Astrocyte (in vitro differentiated cells and primary cell): ENCODE measurements around the gene BANF2. TPM values are rescaled to one million over a fixed set of nuclear protein-coding genes. Genes with fewer than 3 reads are reported as not detected.

Experiments used
- DNase-seq: peaks from one replicate; pipeline ENCODE4 v3.0.0-alpha.2; 2010; ENCODE audit warnings: low read depth
- FAIRE-seq: peaks from 2 replicates; lab custom pipeline; 2011; peaks lifted over from hg19 to GRCh38; lab: Jason Lieb, UNC
- H2AFZ ChIP-seq: 2 replicates; pipeline ENCODE4 v1.6.0; 2012; ENCODE audit warnings: low read depth, low read length, inconsistent platforms
- H3K27ac ChIP-seq: 2 replicates; pipeline ENCODE4 v1.5.1; 2011; ENCODE audit warnings: low read depth, low read length, inconsistent platforms
- H3K27me3 ChIP-seq: 2 replicates; pipeline ENCODE4 v1.6.0; 2011; ENCODE audit warnings: low read length, inconsistent platforms; ENCODE audit not compliant: insufficient read depth
- H3K36me3 ChIP-seq: 2 replicates; pipeline ENCODE4 v1.5.1; 2011; ENCODE audit warnings: low read length, inconsistent platforms; ENCODE audit not compliant: insufficient read depth
- H3K4me1 ChIP-seq: 2 replicates; pipeline ENCODE4 v1.5.1; 2011; ENCODE audit warnings: low read length, inconsistent platforms; ENCODE audit not compliant: insufficient read depth
- H3K4me2 ChIP-seq: 2 replicates; pipeline ENCODE4 v1.6.0; 2012; ENCODE audit warnings: low read length, inconsistent platforms
- H3K4me3 ChIP-seq: 2 replicates; pipeline ENCODE4 v1.5.1; 2011; ENCODE audit warnings: low read depth, mild to moderate bottlenecking, low read length, inconsistent platforms; ENCODE audit not compliant: insufficient read depth
- H3K79me2 ChIP-seq: 2 replicates; pipeline ENCODE4 v1.6.0; 2012; ENCODE audit warnings: mild to moderate bottlenecking, low read length, inconsistent platforms; ENCODE audit not compliant: insufficient read depth
- H3K9ac ChIP-seq: 2 replicates; pipeline ENCODE4 v1.6.0; 2012; ENCODE audit warnings: mild to moderate bottlenecking, low read length, inconsistent platforms
- H3K9me3 ChIP-seq: 2 replicates; pipeline ENCODE4 v1.5.1; 2012; ENCODE audit warnings: low read depth, mild to moderate bottlenecking, low read length, inconsistent platforms; ENCODE audit not compliant: insufficient read depth
- H4K20me1 ChIP-seq: 2 replicates; pipeline ENCODE4 v1.6.0; 2012; ENCODE audit warnings: low read length, inconsistent platforms; ENCODE audit not compliant: insufficient read depth
- H3K27ac Mint-ChIP-seq: one replicate; pipeline ENCODE4 v1.8.0; 2021; ENCODE audit warnings: mild to moderate bottlenecking, mixed read lengths; ENCODE audit not compliant: unreplicated experiment
- H3K27me3 Mint-ChIP-seq: one replicate; pipeline ENCODE4 v1.8.0; 2021; ENCODE audit warnings: low read depth, mixed read lengths; ENCODE audit not compliant: unreplicated experiment
- H3K36me3 Mint-ChIP-seq: one replicate; pipeline ENCODE4 v1.8.0; 2021; ENCODE audit warnings: low read depth, mixed read lengths; ENCODE audit not compliant: unreplicated experiment
- H3K4me1 Mint-ChIP-seq: one replicate; pipeline ENCODE4 v1.8.0; 2021; ENCODE audit warnings: low read depth, mixed read lengths; ENCODE audit not compliant: unreplicated experiment
- H3K4me3 Mint-ChIP-seq: one replicate; pipeline ENCODE4 v1.8.0; 2021; ENCODE audit warnings: mild to moderate bottlenecking, moderate library complexity, mixed read lengths; ENCODE audit not compliant: unreplicated experiment
- H3K9me3 Mint-ChIP-seq: one replicate; pipeline ENCODE4 v1.8.0; 2021; ENCODE audit warnings: mild to moderate bottlenecking, mixed read lengths; ENCODE audit not compliant: unreplicated experiment
- CTCF ChIP-seq: IDR thresholded peaks from 2 replicates; pipeline ENCODE4 v1.5.1; 2011; ENCODE audit warnings: low read depth, mild to moderate bottlenecking, inconsistent platforms, low read length, moderate library complexity; ENCODE audit not compliant: insufficient read depth
- EZH2 ChIP-seq: IDR thresholded peaks from 2 replicates; pipeline ENCODE4 v1.6.1; 2012; ENCODE audit warnings: mild to moderate bottlenecking, low read length, inconsistent platforms; ENCODE audit not compliant: insufficient read depth
- total RNA-seq: library from RNA; stranded (reverse); gene quantifications from 2 replicates; pipeline ENCODE4 v1.2.1, GENCODE V29; 2021

BANF2 gene
- total RNA-seq, 1 donor from 2014 or later, result not detected

GRCh38 chr20:17722493-17723300, 22.9 kb downstream of the BANF2 start:
- Histone ChIP-seq H3K4me2 (no peak overlapping the region), H4K20me1 (no peaks in the 10 kb centered on the region), H3K79me2 (no peaks in the 10 kb centered on the region), H3K27ac (no peak overlapping the region), H3K36me3 (no peaks in the 10 kb centered on the region), H3K4me3 (no peak overlapping the region), H2AFZ (no peak overlapping the region), H3K27me3 (no peaks in the 10 kb centered on the region), H3K9ac (no peak overlapping the region), H3K4me1 (no peaks in the 10 kb centered on the region), H3K9me3 (no peaks in the 10 kb centered on the region)
- Mint-ChIP-seq H3K36me3 (no peaks in the 10 kb centered on the region), H3K27me3 (peaks cover 17% of the 10 kb centered on the region), H3K4me3 (no peak overlapping the region), H3K4me1 (peaks cover 4% of the 10 kb centered on the region), H3K9me3 (peaks cover 4% of the 10 kb centered on the region), H3K27ac (no peak overlapping the region)
- FAIRE-seq (no peak), DNase-seq (no peak)
- TF ChIP-seq CTCF, result no peak
- TF ChIP-seq EZH2, result no peak

- Histone ChIP-seq H3K9me3 (no peaks in the 10 kb centered on the region), H2AFZ (no peak overlapping the region), H3K27ac (no peak overlapping the region), H3K4me2 (no peak overlapping the region), H3K79me2 (no peaks in the 10 kb centered on the region), H3K4me3 (no peak overlapping the region), H3K9ac (no peak overlapping the region), H3K36me3 (no peaks in the 10 kb centered on the region), H4K20me1 (no peaks in the 10 kb centered on the region), H3K4me1 (no peaks in the 10 kb centered on the region), H3K27me3 (no peaks in the 10 kb centered on the region)
- no peak for DNase-seq
- no peak overlapping the region for H3K27ac Mint-ChIP-seq
- H3K36me3 Mint-ChIP-seq, result no peaks in the 10 kb centered on the region
- no peak for FAIRE-seq
- peaks cover 4% of the 10 kb centered on the region for H3K9me3 Mint-ChIP-seq
- H3K4me3 Mint-ChIP-seq, result no peak overlapping the region
- H3K27me3 Mint-ChIP-seq, result peaks cover 18% of the 10 kb centered on the region
- H3K4me1 Mint-ChIP-seq, result peaks cover 4% of the 10 kb centered on the region
- TF ChIP-seq CTCF, result no peak
- TF ChIP-seq EZH2, result no peak
These were observed 23.5 kb downstream of the BANF2 start for GRCh38 chr20:17723301-17723691.

- peaks cover 4% of the 10 kb centered on the region for H3K4me1 Mint-ChIP-seq
- H3K9me3 Mint-ChIP-seq, result peaks cover 4% of the 10 kb centered on the region
- H2AFZ ChIP-seq, result no peak overlapping the region
- no peaks in the 10 kb centered on the region for H3K4me1 ChIP-seq
- peaks cover 23% of the 10 kb centered on the region for H3K27me3 Mint-ChIP-seq
- no peak for FAIRE-seq
- H3K27ac Mint-ChIP-seq, result no peak overlapping the region
- H4K20me1 ChIP-seq, result no peaks in the 10 kb centered on the region
- no peak for DNase-seq
- H3K4me3 ChIP-seq, result no peak overlapping the region
- no peaks in the 10 kb centered on the region for H3K79me2 ChIP-seq
- no peak for TF ChIP-seq CTCF
- TF ChIP-seq EZH2, result no peak
- H3K9ac ChIP-seq, result no peak overlapping the region
- no peaks in the 10 kb centered on the region for H3K36me3 ChIP-seq
- H3K36me3 Mint-ChIP-seq, result no peaks in the 10 kb centered on the region
- no peak overlapping the region for H3K27ac ChIP-seq
- no peak overlapping the region for H3K4me2 ChIP-seq
- H3K27me3 ChIP-seq, result no peaks in the 10 kb centered on the region
- H3K4me3 Mint-ChIP-seq, result no peak overlapping the region
- H3K9me3 ChIP-seq, result no peaks in the 10 kb centered on the region
These were observed 25.5 kb downstream of the BANF2 start for GRCh38 chr20:17725094-17725835.
